WI38 (cell line): ENCODE measurements around the gene IPO8.
A peak's percentile ranks its signal among the peaks of the same experiment; 100 is the strongest.

Experiments used
- H3K4me3 ChIP-seq: 2 replicates; pipeline ENCODE4 v1.5.1; 2011; ENCODE audit warnings: low read depth, mild to moderate bottlenecking, control low read depth, low read length
- CTCF ChIP-seq: IDR thresholded peaks from 2 replicates; pipeline ENCODE4 v1.5.1; 2012; ENCODE audit warnings: low read depth, mild to moderate bottlenecking, control low read depth, low read length

The IPO8 gene

GRCh38 chr12:30695199-30696102 is at the start of gene IPO8:
IPO8 (minus strand) TSS chr12:30695869; CDS start chr12:30695647, 222 bp downstream.
- peak within 1 kb of the TSS; percentile 99 for H3K4me3 ChIP-seq
- peak; percentile 33; the same call in 1 of the 2 replicates for TF ChIP-seq CTCF

- no peak for TF ChIP-seq CTCF
- no peak overlapping the region for H3K4me3 ChIP-seq
Measured at GRCh38 chr12:30744321-30744720, 48.7 kb upstream of the IPO8 start.

- H3K4me3 ChIP-seq, result no peak overlapping the region
- no peak for TF ChIP-seq CTCF
Measured at GRCh38 chr12:30740274-30740673, 44.6 kb upstream of the IPO8 start.

- no peak overlapping the region for H3K4me3 ChIP-seq
- no peak for TF ChIP-seq CTCF
Measured at GRCh38 chr12:30739020-30739419, 43.4 kb upstream of the IPO8 start.

GRCh38 chr12:30732954-30733637 is 37.4 kb upstream of the IPO8 start:
- no peak overlapping the region for H3K4me3 ChIP-seq
- no peak for TF ChIP-seq CTCF

GRCh38 chr12:30730011-30730410 is 34.3 kb upstream of the IPO8 start:
- TF ChIP-seq CTCF, result no peak

GRCh38 chr12:30729547-30729946 is 33.9 kb upstream of the IPO8 start:
- no peak for TF ChIP-seq CTCF
- H3K4me3 ChIP-seq, result no peak overlapping the region

More at GRCh38 chr12:30730011-30730410, 34.3 kb upstream of the IPO8 start:
- no peak overlapping the region for H3K4me3 ChIP-seq
